ENCODE data around the gene CD81.

CD81 gene

GRCh38 chr11:2406451-2406850 lies 29.3 kb downstream of the CD81 start:
- DNase-seq (ENCODE audit: low spot score) = no peak

- DNase-seq (ENCODE audit: low spot score) = no peak
Observed at GRCh38 chr11:2406878-2407410, 29.8 kb downstream of the CD81 start.

- no peak for DNase-seq (ENCODE audit: low spot score)
Observed at GRCh38 chr11:2408671-2409070, 31.6 kb downstream of the CD81 start.

GRCh38 chr11:2409126-2409525 lies 32.0 kb downstream of the CD81 start:
- no peak for DNase-seq (ENCODE audit: low spot score)

GRCh38 chr11:2409611-2410468 lies 32.7 kb downstream of the CD81 start:
- no peak for DNase-seq (ENCODE audit: low spot score)

GRCh38 chr11:2410616-2411015 lies 33.5 kb downstream of the CD81 start:
- DNase-seq (ENCODE audit: low spot score) = no peak

- DNase-seq (ENCODE audit: low spot score) = no peak
Observed at GRCh38 chr11:2411446-2412305, 34.6 kb downstream of the CD81 start.

GRCh38 chr11:2412323-2412722 lies 35.2 kb downstream of the CD81 start:
- no peak for DNase-seq (ENCODE audit: low spot score)

GRCh38 chr11:2413742-2414579 lies 36.9 kb downstream of the CD81 start:
- no peak for DNase-seq (ENCODE audit: low spot score)

- no peak for DNase-seq (ENCODE audit: low spot score)
Observed at GRCh38 chr11:2414616-2415015, 37.5 kb downstream of the CD81 start.

GRCh38 chr11:2415171-2415570 lies 38.1 kb downstream of the CD81 start:
- DNase-seq (ENCODE audit: low spot score) = no peak

GRCh38 chr11:2415601-2416380 lies 38.7 kb downstream of the CD81 start:
- DNase-seq (ENCODE audit: low spot score) = no peak

GRCh38 chr11:2416765-2417164 lies 39.7 kb downstream of the CD81 start:
- DNase-seq (ENCODE audit: low spot score) = no peak

- no peak for DNase-seq (ENCODE audit: low spot score)
Observed at GRCh38 chr11:2417856-2418692, 41.0 kb downstream of the CD81 start.

GRCh38 chr11:2418693-2419360 lies 41.7 kb downstream of the CD81 start:
- DNase-seq (ENCODE audit: low spot score) = no peak

GRCh38 chr11:2419638-2420501 lies 42.8 kb downstream of the CD81 start:
- peak; percentile 88 for DNase-seq (ENCODE audit: low spot score)

GRCh38 chr11:2420502-2421225 lies 43.6 kb downstream of the CD81 start:
- peak; percentile 92 for DNase-seq (ENCODE audit: low spot score)

Measured in AG08395 (cell line).